SH-SY5Y (cell line): Measurements from ENCODE around the gene TSG101.

Experiments used
- GATA2 ChIP-seq: IDR thresholded peaks from 2 replicates; pipeline ENCODE4 v1.6.1; 2011; ENCODE audit warnings: mild to moderate bottlenecking, low read depth, low read length
- GATA3 ChIP-seq: IDR thresholded peaks from 2 replicates; pipeline ENCODE4 v1.6.1; 2011; ENCODE audit warnings: low read depth, mild to moderate bottlenecking, low read length, moderate library complexity

TSG101 gene, protein sequence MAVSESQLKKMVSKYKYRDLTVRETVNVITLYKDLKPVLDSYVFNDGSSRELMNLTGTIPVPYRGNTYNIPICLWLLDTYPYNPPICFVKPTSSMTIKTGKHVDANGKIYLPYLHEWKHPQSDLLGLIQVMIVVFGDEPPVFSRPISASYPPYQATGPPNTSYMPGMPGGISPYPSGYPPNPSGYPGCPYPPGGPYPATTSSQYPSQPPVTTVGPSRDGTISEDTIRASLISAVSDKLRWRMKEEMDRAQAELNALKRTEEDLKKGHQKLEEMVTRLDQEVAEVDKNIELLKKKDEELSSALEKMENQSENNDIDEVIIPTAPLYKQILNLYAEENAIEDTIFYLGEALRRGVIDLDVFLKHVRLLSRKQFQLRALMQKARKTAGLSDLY

DNA sequence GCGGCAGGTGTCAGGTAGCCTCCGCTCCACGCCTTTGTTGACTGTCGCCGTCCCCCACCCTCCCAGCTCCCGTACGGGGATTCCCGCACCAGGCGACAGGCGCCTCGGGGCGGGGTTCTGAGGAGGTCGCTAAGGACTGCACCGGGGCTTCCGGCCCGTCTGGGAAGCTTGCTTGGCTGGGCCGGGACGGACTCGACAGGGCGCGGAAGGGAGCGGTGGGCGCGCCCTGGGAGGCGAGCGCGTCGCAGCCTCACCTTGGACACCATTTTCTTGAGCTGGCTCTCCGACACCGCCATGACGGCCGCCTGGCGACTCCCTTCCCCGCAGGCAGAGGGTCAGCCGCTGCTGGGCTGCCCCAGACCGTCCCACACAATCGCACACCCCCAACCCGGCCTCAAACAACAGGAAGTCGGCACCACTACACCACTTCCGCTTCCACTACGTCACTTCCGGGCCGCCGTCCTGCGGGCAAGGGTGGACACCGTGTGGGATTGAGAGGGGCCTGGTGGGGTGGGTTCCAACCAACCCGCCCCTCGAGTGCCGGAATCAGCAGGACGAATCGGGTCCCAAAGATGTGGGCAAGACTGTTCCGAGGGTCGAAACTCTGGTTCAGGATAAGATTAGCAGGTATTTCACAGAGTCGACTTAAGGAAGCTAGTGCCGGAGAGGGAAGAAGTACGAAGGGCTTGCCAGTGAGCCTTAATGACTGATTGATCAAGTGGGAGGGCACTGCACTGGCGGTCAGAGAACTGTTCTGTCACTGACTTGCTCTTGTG, at the start of gene TSG101:
Gene TSG101, minus strand, starts transcription at position 422 of the 776 bp plus-strand sequence. Its CDS starts 126 bp downstream, at position 296.
- TF ChIP-seq GATA2 (peak; percentile 23; the same call in 1 of the 2 replicates), GATA3 (no peak)

DNA sequence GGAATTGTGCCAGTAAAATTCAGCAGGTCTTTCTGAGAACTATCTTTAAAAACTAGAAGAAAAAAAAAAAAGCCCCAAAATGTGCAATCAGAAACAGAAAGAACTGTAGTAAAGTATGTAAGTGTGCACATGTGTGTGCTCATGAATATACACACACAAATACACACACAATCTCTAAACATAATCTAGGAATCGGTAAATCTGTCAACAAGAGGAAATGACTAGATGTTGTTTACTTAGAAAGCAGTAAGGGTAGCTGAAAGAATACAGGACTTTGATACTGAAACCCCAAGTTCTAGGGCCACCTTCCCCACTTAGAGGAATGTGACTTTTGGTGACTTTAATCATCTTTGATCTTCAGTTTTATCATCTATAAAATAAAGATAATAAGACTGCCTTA, 48.6 kb upstream of the TSG101 start:
- TF ChIP-seq GATA3: no peak
- TF ChIP-seq GATA2: no peak

DNA sequence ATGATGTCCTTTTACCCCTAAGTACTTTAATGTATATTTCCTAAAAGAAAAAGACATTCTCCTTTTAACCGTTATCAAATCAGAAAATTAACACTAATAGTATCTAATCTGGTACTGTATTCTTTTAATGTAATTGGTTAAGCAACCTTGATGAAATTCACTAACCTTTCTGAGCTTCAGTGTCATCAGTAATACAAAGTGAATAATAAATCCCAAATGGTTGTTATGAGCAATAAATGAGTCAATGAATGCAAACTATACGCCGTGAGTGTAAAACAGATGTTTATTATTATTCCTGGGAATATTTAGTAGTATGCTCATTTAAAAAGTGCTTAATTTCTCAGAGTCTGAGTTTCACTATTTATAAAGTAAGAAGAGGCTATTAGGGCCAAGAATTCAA, 40.3 kb upstream of the TSG101 start:
- TF ChIP-seq GATA3: no peak
- no peak for TF ChIP-seq GATA2

DNA sequence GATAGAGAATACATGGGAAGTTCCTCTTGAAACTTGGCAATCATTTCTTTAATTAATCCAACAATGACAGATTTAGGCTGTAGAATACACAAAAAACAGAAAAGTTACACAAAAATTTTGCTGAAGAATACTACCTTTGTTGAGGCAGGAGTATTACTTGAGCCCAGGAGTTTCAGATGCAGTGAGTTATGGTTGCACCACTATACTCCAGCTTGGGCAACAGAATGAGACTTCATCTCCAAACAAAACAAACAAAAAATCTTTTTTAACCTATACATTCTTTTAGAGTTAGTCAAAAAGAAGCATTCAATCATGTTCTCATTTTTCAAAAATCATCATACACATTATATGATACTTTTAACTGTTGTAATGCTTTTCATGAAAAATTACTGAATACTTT, 39.7 kb upstream of the TSG101 start:
- no peak for TF ChIP-seq GATA2
- TF ChIP-seq GATA3: no peak

DNA sequence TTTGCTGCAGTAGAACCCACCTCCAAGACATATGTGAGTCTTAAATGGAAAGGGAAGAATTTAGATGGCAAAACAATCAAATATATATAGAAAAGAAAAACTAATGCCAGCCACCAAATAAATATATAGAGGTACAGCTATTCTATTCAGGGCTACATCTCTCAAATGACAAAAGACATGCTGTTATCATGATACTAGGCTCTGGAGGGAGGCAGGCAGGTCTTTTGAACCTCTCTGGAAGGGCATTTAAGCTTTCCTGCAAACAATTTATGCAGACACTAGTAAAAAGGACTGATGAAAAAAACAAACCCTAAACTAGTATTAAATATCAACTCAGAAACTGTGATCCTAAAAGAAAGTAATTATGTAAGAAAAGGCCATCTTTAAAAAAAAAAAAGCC, 37.4 kb upstream of the TSG101 start:
- TF ChIP-seq GATA2: no peak
- no peak for TF ChIP-seq GATA3

DNA sequence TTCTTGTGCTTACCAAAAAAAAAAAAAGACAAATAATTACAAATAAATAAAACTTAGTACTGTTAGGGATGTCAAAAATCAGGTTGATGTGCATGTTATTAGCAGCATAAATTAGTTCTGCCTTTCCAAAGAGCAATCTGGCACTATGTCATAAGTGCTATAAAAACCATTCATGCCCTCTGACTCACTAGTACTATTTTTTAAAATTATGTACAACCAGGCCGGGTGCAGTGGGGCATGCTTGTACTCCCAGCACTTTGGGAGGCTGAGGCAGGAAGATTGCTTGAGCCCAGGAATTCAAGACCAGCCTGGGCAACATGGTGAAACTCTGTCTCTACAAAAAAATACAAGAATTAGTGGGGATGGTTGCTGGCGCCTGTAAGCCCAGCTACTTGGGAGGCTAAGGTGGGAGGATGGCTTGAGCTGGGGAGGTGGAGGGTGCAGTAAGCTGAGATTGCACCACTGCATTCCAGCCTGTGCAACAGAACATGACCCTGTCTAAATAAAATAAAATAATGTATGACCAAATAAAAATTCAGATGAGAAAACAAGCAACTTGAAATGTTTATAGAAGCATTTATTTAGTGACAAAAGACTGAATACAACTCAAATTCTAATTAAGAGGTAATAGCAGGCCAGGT, 36.5 kb upstream of the TSG101 start:
- TF ChIP-seq GATA3: no peak
- TF ChIP-seq GATA2: no peak

DNA sequence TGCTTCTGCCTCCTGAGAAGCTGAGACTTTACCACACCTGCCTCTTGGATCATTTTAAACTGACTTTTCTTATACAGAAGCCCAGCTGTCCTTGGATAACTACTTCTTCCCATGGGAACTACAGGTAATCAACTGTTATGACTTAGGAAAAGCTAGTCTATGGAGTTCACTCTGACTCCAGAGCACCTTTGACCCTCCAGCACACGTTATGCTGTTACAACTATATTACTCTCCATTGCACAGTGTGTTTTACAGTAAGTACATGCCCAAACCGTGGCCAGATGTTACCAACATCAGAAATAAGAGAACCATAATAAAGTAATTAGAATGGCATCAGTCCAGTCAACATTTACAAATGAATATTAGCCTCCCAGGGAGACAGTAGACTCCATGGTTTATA, 21.3 kb upstream of the TSG101 start:
- TF ChIP-seq GATA3 (no peak), GATA2 (no peak)

DNA sequence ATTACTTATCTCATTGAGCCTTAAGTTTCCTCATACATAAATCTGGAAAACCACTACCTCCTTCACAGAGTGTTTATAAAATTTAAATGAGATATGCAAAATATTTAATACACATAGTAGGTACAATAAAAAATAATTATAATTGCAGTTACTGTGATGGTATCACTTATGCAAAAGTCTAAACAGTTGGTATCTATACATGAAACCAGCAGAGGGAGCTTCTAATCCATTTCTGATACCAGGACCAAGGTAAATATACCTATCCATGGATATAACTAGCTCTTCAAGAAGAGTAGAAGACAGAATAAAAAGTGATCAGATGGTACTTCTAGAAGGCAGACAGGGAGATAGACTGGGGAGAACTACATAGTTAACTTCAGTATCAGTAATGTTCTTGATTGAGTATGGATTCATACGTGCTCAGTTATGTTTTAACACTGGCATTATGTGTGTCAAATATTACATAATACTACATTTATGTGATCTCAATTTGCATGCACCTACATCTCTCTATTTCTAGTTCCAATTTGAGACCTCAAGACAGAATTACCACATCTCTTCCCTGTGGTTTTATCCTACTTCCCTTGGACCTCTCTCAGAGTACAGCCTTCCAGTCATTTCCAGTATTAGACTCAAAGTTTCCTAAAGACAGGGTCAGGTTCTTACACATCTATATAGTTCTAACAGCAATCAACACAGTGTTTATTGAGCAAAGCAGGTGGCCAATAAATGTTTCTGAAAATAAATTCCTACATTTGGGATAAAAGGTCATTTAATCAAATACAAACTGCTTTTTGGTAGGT, 13.7 kb upstream of the TSG101 start:
- no peak for TF ChIP-seq GATA3

DNA sequence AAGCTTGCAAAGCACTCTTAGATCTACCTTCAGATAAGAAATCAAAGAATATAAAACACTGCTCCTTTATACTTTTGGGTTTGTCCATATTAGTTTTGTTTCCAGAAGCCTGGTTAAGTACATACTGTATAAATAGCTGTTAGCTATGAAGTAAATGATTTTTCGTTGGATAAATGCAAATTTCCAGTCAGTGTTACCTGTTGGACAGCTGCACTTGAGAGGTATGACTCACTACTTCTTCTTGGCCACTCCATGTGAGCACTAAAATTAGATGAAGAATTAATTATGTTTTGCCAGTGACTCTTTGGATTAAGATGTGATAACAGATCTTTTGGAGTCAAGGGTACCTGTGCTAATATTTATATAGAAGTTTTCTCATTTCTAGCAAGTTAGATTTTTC, 9.5 kb upstream of the TSG101 start:
- TF ChIP-seq GATA3 (peak; percentile 23; the same call in 1 of the 2 replicates), GATA2 (no peak)

DNA sequence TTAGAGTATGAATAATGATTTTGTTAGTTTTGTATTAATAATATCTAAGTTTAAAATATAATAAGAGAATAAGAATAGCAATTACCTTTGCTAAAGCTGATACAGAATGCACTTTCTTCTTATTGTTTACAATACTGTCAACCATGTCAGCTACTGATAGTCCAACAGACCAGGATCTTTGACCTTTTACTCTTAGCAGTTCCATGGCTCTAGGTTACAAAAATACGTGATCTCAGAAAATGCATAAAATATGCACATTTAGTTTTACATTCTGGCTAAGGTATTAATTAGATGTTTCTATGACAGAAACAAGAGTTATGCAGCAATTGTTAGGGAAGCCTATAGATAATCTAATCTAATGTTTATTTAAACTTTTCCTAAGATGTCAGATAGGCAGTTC, 7.5 kb upstream of the TSG101 start:
- TF ChIP-seq GATA2 (no peak), GATA3 (no peak)

DNA sequence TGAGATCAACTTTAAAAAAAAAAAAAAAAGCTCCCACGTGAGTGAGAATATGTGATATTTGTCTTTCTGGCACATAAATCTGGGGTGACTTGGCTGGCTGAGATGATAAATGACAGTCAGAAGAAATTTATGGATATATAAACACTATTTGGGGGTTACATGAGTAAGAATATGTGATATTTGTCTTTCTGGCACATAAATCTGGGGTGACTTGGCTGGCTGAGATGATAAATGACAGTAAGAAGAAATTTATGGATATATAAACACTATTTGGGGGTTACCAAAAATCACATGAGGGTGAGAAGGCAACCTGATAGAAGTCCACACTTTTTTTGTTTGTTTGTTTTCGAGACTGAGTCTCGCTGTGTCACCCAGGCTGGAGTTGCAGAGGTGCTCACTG, 6.6 kb upstream of the TSG101 start:
- TF ChIP-seq GATA3: no peak
- TF ChIP-seq GATA2: no peak

DNA sequence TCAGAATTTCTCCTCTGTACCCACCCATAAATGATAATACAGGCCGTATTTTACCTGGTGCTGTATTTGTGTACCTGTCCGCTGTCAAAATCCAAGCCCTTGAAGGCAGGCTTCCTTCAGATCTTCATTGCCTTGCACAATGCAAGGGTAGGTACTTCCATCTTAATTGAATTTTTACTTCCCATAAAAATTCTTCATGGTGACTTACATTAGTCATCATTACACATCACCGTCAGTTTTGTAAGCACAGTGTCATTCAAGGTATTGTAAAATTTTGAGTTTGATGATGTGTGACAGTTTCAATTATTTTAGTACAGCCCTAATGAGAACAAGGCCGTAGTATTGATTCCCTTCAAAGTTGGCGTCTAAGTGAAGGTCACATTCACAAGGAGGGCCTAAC, 770 bp upstream of the TSG101 start:
- TF ChIP-seq GATA3: no peak
- TF ChIP-seq GATA2: no peak

DNA sequence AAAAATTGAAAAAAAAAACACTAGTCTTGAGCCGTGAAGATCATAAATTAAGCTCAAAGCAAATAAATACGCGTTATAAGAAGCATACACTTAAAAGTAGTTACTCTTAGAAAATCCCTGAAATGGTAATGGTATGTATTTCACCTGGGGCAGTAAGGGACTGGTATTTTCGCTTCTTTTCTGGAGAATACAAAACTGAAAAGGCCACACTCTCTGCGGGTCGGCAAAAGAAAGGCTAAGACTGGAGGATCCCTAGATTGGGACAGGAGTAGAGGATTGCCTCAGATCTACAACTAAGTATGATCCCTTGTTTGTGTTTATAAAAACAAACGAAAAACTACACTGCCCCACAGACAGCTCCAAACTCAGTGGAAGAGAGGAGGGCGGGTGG, 617 bp downstream of the TSG101 start:
- TF ChIP-seq GATA2: no peak
- TF ChIP-seq GATA3: no peak

DNA sequence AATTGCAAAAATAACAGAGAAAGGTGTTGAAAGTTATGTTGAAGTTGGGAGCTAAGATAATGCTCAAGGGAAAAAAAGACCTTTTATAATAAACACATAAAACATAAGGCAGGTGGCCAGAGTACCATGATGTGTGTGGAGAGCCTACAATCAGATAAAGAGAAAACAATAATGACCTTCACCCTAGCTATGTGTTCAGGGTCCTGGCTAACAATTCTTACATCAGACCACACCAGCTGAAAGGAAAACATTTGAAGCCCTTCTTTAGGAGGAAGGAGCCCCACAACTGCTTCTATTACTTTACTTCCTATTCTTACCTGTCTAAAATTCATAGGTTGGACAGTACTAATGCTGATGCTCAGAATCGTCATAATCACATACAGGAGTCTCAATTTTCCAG, 2.5 kb downstream of the TSG101 start:
- TF ChIP-seq GATA2 (no peak), GATA3 (no peak)
